ENCODE measurements around the gene CREB3L2. TPM values are rescaled to one million over a fixed set of nuclear protein-coding genes. Genes with fewer than 3 reads are reported as not detected.

The CREB3L2 gene
- total RNA-seq, 3 donors from 2014 or later = 15.8 to 54.3 (median 40.6) TPM

DNA sequence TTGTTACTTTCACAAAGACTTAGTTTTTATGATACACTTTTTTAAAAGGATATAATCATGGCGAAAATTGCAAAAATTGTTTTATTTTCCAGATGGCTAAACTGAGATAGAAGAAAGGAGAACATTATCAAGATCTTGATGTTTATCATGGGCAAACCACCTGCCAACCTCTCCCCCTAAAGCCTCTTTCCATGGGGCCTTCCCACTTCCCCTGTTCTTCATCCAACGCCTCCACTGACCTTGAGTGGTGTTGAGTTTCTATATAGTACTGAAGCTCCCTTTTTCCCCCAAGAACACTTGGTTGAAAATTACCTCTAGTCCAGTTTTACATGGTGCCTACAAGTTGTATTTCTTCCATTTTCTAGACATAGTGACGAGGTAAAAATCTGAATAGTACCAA, 5.0 kb downstream of the CREB3L2 start:
- Histone ChIP-seq H3K4me1 (ENCODE audit: low read depth) (peaks cover 14% of the 10 kb centered on the region), H3K9me3 (no peaks in the 10 kb centered on the region), H3K4me3 (no peak overlapping the region), H3K36me3 (ENCODE audit: low read depth) (no peaks in the 10 kb centered on the region)
- ATAC-seq (no peak), DNase-seq (no peak)
- TF ChIP-seq CTCF (IDR thresholded peaks at IDR 0.05) = no peak
- intact Hi-C loops (cut with DNase I, micrococcal nuclease) = no loop called here

- ATAC-seq (no peak), DNase-seq (no peak)
- no peak overlapping the region for H3K4me3 ChIP-seq
- intact Hi-C loops (cut with DNase I, micrococcal nuclease) = no loop called here
- no peaks in the 10 kb centered on the region for H3K9me3 ChIP-seq
- H3K4me1 ChIP-seq (ENCODE audit: low read depth) = peaks cover 14% of the 10 kb centered on the region
- H3K36me3 ChIP-seq (ENCODE audit: low read depth) = no peaks in the 10 kb centered on the region
- no peak for TF ChIP-seq CTCF (IDR thresholded peaks at IDR 0.05)
These were observed 5.5 kb downstream of the CREB3L2 start for GRCh38 chr7:137996386-137996851.

DNA sequence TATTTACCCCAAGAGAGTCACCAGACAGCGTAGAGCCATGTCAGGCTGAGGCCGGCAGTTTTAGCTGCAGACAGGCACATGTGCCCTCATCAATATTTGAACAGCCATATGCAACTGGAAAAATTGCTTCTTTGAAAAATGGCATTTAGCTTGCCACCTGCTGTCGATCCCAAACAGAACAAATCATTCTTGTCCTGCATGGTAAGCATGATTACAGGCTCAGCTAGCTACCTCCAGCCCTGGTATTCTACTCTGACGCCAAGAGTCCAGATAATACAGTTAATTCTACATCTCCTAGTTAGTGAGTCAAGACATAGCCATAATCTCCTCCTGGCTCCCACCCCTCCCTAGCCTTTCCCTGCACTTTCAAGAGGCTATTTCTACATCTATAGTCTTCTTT, 7.7 kb downstream of the CREB3L2 start:
- ATAC-seq (no peak), DNase-seq (no peak)
- no peak overlapping the region for H3K4me3 ChIP-seq
- intact Hi-C loops (cut with DNase I, micrococcal nuclease) = no loop called here
- peaks cover 9% of the 10 kb centered on the region for H3K4me1 ChIP-seq (ENCODE audit: low read depth)
- no peak for TF ChIP-seq CTCF (IDR thresholded peaks at IDR 0.05)
- no peaks in the 10 kb centered on the region for H3K36me3 ChIP-seq (ENCODE audit: low read depth)
- H3K9me3 ChIP-seq = no peaks in the 10 kb centered on the region

GRCh38 chr7:137993395-137993743, 8.5 kb downstream of the CREB3L2 start:
- H3K4me1 ChIP-seq (ENCODE audit: low read depth) = peaks cover 9% of the 10 kb centered on the region

GRCh38 chr7:137992550-137993394, 9.1 kb downstream of the CREB3L2 start:
- no peaks in the 10 kb centered on the region for H3K9me3 ChIP-seq
- intact Hi-C loops (cut with DNase I, micrococcal nuclease) = no loop called here
- DNase-seq = peak in 1 of 3 donors; percentile 42
- no peaks in the 10 kb centered on the region for H3K36me3 ChIP-seq (ENCODE audit: low read depth)
- peaks cover 9% of the 10 kb centered on the region for H3K4me1 ChIP-seq (ENCODE audit: low read depth)
- H3K4me3 ChIP-seq = no peak overlapping the region
- peak; percentile 62 for ATAC-seq
- no peak for TF ChIP-seq CTCF (IDR thresholded peaks at IDR 0.05)

More at GRCh38 chr7:137993395-137993743, 8.5 kb downstream of the CREB3L2 start:
- ATAC-seq (no peak), DNase-seq (no peak)
- TF ChIP-seq CTCF (IDR thresholded peaks at IDR 0.05) = no peak
- intact Hi-C loops (cut with DNase I, micrococcal nuclease) = no loop called here
- Histone ChIP-seq H3K4me3 (no peak overlapping the region), H3K36me3 (ENCODE audit: low read depth) (no peaks in the 10 kb centered on the region), H3K9me3 (no peaks in the 10 kb centered on the region)
